ENCODE data around the gene PEX5.
"Not testable (repeated sequence)": the region's sequence is repeated elsewhere in the genome, so short reads cannot be mapped to it uniquely, and the experiment has no call there.

The PEX5 gene

DNA sequence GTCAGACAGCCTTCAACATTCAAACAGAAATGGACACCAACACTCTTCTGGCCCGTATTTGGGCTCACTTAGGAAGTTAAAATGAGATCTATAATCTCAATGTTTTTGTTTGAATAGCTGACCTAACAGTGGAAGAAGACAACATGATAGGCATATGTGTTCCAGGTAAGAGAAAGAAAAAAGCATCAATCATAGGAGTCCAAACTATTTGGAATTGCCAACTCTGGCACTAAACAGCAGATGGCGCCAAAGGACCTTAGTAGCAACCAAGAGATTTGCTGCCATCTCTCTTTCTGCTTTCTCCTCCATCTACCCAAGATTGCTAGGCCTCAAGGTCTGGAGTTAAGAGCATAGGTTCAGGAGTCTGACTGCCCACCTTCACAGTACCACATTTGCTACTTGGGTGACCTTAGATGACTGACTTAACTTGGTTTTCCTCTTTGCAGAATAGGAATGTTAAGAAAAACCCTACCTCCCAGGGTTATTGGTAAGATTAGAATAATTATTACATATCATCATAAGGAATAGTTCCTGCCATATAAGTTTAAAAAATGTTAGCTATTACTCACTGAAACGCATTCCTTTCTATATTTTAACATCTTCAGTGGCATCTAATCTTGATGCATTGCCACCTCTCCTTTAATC is 30.2 kb downstream of the PEX5 start:
- peak; percentile 55 for DNase-seq

DNA sequence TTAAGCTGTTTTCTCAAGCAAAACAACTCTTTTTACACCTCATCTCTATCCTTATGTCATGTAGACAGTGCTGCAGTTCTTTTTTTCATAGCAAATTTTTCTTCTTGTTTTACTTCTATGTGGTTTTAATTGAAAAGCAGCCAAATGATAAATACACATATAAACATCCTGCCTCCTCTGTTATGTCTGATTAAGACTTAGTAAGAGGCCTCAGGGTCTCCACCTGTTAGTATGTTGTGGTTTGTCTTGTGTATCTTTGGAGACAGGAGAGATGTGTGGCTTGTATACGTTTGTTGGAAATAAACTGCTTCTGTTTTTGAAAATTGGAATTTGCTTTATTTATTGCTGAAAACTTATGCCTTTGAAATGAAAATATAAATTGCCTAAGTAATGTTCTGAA is 32.0 kb downstream of the PEX5 start:
- DNase-seq = no peak

GRCh38 chr12:7229741-7230140 is 40.3 kb downstream of the PEX5 start:
- DNase-seq = no peak

- no peak for DNase-seq
Measured at GRCh38 chr12:7241404-7242005, 52.0 kb downstream of the PEX5 start.

- DNase-seq = no peak
Measured at GRCh38 chr12:7242176-7243101, 53.0 kb downstream of the PEX5 start.

GRCh38 chr12:7251328-7251996 is 62.0 kb downstream of the PEX5 start:
- DNase-seq = not testable (repeated sequence)

DNA sequence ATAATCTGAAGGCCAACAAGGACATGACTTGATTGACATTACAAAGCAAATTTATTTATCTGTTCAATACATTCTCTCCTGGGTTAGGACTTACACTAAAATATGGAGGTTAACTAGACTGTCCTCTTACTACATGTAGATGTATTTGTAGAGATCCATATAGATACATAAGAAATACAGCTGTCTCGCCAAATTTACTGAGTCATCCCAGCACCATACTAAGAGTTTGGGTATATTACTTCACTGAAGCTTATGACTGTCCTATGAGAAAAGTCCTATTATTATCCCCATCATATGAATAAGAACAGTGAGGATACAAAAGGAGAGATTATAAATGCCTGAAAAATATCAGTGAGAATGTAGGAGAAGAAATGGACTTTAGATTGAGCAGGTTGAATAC is 69.6 kb downstream of the PEX5 start:
- no peak for DNase-seq

Measured in kidney glomerular epithelial cell (primary cell).